Naive thymus-derived CD8-positive, alpha-beta T cell (primary cell): ENCODE data around the gene ARHGEF25. TPM values are rescaled to one million over a fixed set of nuclear protein-coding genes. Genes with fewer than 3 reads are reported as not detected.
"Not testable (repeated sequence)": the region's sequence is repeated elsewhere in the genome, so short reads cannot be mapped to it uniquely, and the experiment has no call there.

ENCODE experiments used
- ATAC-seq, 2 donors: fragments of 150-1000 bp; cut with Tn5 transposase in 1 of 2; sonication (Bioruptor Pico), chemical (Tn5 transposase) in 1 of 2; 1 replicate in 1 of 2; 2 replicates in 1 of 2; pipeline ENCODE4 v1.10.0; 2021; ENCODE audit warnings: mild to moderate bottlenecking in 2 of 2, moderate library complexity in 2 of 2
- POLR2A ChIA-PET: fragments of 350-600 bp; sonication (Branson Sonifier 250); formaldehyde crosslinking; loops from one replicate; lab custom pipeline; 2021; ENCODE audit warnings: antibody characterized with exemption; lab: Charles Lee
- DNase-seq, 10 donors: peaks; one replicate each; pipeline versions ENCODE4 v3.0.0 to v3.0.0-alpha.2; 2020 to 2022
- H3K27ac Mint-ChIP-seq, 10 donors: one replicate each; pipeline ENCODE4 v1.8.0; 2020 to 2022; ENCODE audit warnings: mild to moderate bottlenecking in 10 of 10, mixed read lengths in 10 of 10, moderate library complexity in 4 of 10, inconsistent platforms in 1 of 10
- H3K27me3 Mint-ChIP-seq, 5 donors: one replicate each; pipeline ENCODE4 v1.8.0; 2021 to 2022; ENCODE audit warnings: mixed read lengths in 5 of 5
- H3K36me3 Mint-ChIP-seq, 3 donors: one replicate each; pipeline ENCODE4 v1.8.0; 2020 to 2022; ENCODE audit warnings: mixed read lengths in 3 of 3, mild to moderate bottlenecking in 2 of 3, inconsistent platforms in 1 of 3
- H3K4me1 Mint-ChIP-seq, 4 donors: one replicate each; pipeline ENCODE4 v1.8.0; 2021 to 2022; ENCODE audit warnings: mixed read lengths in 4 of 4
- H3K4me3 Mint-ChIP-seq, 10 donors: one replicate each; pipeline ENCODE4 v1.8.0; 2020 to 2022; ENCODE audit warnings: mild to moderate bottlenecking in 10 of 10, mixed read lengths in 10 of 10, moderate library complexity in 6 of 10, inconsistent platforms in 1 of 10
- H3K9me3 Mint-ChIP-seq, 9 donors: one replicate each; pipeline ENCODE4 v1.8.0; 2020 to 2022; ENCODE audit warnings: mixed read lengths in 9 of 9, mild to moderate bottlenecking in 3 of 9, inconsistent platforms in 1 of 9, moderate library complexity in 1 of 9
- polyA plus RNA-seq, 3 donors: library from polyadenylated mRNA; unstranded; fragments of 300-500 nt; fragmentation: Illumina TruSeq; gene quantifications; one replicate each; pipeline ENCODE4 v1.2.3, GENCODE V29; 2021
- total RNA-seq, 8 experiments: library from RNA in 2 of 8; stranded (reverse) in 2 of 8; gene quantifications; one replicate each; pipeline ENCODE4 v1.2.3 and lab custom pipeline; 2021 to 2026

Gene ARHGEF25
- total and polyA plus RNA-seq, 5 experiments from 2014 or later, result 0.27 to 0.55 TPM; not detected in 3

DNA sequence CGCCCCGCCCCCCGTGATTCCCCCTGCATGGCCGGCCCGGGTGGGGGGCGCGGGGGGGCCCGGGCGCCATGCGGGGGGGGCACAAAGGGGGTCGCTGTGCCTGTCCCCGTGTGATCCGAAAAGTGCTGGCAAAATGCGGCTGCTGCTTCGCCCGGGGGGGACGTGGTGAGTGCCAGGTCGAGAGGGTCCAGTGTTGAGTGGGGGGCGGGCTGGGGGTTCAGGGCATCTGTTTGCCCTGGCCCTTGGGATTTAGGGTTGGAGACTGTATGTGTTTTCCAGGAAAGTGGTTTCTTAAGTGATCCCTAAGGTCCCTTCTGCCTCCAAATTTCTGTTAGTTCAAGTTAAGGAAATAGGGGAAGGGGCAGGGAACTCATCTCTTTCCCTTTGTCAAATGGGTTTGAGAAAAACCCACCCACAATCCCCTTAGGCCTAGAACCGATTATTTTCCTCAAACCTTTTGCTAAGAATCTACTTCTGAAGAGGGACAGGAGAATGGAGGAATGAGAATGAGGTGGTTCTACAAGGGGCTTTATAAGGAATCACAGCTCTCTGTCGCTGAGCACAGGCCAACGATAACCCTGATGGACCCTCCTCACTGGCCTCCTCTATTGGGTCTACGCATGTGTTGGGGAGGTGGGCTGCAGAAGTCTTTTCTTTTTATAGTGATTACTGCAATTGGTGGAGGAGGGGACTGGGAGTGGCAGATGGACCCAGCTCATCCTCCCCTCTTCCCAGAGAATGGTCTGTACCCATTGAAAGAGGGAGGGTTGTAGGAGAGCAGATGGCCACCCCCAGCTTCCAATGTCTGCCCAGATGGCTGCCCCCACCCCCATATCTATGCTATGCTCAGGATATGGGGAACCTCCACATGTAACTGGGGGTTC is 834 bp downstream of the ARHGEF25 start:
- Mint-ChIP-seq H3K4me1 (peaks cover 4 to 25% (median 12%) of the 10 kb centered on the region in 4 donors), H3K36me3 (peaks cover 0 to 2% (median 1%) of the 10 kb centered on the region in 3 donors), H3K27ac (peak overlapping the region in 6 of 10 donors; percentile 7 to 83 (median 70)), H3K27me3 (peaks cover 2 to 43% (median 14%) of the 10 kb centered on the region in 5 donors), H3K9me3 (no peaks in the 10 kb centered on the region), H3K4me3 (peak overlapping the region; percentile 52 to 88 (median 74))
- ATAC-seq (no peak), DNase-seq (no peak)
- POLR2A ChIA-PET, result interaction anchor here (0.6 to 1.2 kb wide), 2 partner anchors 154 to 1139 kb away, joined by 3 read pairs; no protein-coding TSS in a partner anchor

DNA sequence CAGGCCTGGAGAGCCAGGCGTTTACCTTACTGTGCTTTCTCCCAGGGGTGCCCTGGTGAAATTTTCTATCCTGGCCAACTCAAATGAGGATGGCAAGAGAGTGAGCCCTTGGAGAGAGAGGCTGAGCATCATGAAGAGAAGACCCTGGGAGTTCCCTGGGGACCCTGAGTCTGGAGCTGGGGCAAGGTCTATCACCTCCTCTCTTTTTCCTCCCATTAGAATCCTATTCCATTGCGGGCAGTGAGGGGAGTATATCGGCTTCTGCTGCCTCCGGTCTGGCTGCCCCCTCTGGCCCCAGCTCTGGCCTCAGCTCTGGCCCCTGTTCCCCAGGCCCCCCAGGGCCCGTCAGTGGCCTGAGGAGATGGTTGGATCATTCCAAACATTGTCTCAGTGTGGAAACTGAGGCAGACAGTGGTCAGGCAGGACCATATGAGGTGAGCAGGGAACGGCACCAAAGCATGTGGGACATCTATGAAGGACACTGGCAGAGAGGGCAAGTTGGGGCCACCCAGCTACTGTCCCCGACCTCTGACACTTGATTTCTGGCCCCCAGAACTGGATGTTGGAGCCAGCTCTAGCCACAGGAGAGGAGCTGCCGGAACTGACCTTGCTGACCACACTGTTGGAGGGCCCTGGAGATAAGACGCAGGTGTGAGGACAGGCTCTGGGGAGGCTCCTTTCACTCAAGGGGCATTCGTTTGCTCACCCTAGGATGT is 1.6 kb downstream of the ARHGEF25 start:
- Mint-ChIP-seq H3K36me3 (peaks cover 0 to 5% (median 2%) of the 10 kb centered on the region in 3 donors), H3K9me3 (no peaks in the 10 kb centered on the region), H3K27ac (no peak overlapping the region), H3K4me1 (peaks cover 4 to 25% (median 12%) of the 10 kb centered on the region in 4 donors), H3K4me3 (peak overlapping the region in 3 of 10 donors; percentile 30 to 69 (median 52)), H3K27me3 (peaks cover 8 to 51% (median 22%) of the 10 kb centered on the region in 5 donors)
- POLR2A ChIA-PET, result no interaction called here
- ATAC-seq, result no peak
- DNase-seq, result no peak

DNA sequence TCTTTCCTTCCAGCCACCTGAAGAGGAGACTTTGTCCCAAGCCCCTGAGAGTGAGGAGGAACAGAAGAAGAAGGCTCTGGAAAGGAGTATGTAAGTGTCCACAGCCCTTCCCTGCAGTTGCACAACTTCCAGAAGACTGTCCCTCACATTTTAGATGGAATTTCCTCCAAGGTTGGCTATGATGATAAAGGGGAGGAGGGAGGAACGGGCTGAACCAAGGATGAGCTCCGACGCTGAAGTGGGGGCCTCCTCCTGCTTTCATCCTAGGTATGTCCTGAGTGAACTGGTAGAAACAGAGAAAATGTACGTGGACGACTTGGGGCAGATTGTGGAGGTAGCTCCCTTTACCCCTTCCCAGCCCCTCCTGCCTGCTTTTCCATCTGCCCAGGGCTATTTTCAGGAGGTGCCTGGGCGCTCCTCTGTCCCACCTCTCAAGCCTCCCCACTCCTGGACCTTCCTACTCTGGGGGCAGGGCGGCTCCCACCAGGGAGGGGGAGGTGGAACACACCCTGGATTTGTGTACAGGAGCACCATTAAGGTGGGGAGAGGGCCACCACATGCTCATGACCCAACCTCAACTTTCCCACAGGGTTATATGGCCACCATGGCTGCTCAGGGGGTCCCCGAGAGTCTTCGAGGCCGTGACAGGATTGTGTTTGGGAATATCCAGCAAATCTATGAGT is 2.3 kb downstream of the ARHGEF25 start:
- H3K4me3 Mint-ChIP-seq, result peak overlapping the region in 1 of 10 donors; percentile 30
- H3K27me3 Mint-ChIP-seq, result peaks cover 8 to 58% (median 28%) of the 10 kb centered on the region in 5 donors
- peaks cover 0 to 4% (median 2%) of the 10 kb centered on the region in 3 donors for H3K36me3 Mint-ChIP-seq
- ATAC-seq (no peak), DNase-seq (no peak)
- H3K27ac Mint-ChIP-seq, result no peak overlapping the region
- peaks cover 4 to 25% (median 12%) of the 10 kb centered on the region in 4 donors for H3K4me1 Mint-ChIP-seq
- H3K9me3 Mint-ChIP-seq, result no peaks in the 10 kb centered on the region
- POLR2A ChIA-PET, result interaction anchor here (1.4 kb wide), 1 partner anchor 8 kb away, joined by 5 read pairs; no protein-coding TSS in a partner anchor

DNA sequence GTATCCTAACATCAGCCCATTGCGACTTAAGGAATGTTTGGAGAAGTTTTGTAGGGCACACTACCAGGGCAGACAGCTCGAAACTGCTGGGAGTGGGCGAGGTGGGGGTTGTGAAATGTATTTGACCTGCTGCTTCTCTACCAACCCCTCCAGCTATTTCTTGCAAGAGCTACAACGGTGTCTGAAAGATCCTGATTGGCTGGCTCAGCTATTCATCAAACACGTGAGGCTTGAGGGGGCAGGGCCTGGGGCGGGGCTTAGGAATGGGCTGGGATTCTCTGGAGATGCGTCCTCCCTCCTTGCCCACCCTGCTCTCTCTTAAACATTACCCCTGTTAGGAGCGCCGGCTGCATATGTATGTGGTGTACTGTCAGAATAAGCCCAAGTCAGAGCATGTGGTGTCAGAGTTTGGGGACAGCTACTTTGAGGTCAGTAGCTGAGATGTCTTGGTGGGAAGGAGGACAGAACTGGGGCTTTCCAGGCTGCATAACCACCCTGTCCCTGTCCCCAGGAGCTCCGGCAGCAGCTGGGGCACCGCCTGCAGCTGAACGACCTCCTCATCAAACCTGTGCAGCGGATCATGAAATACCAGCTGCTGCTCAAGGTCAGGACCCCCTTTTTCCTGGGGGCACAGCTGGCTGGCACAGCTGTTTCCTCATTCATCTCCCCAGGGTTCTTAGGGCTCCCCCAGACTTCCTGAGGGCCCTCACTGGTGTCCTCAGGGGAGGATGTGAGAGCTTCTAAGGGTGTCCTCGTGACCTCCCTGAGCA is 3.1 kb downstream of the ARHGEF25 start:
- Mint-ChIP-seq H3K9me3 (no peaks in the 10 kb centered on the region), H3K27ac (no peak overlapping the region), H3K27me3 (peaks cover 13 to 66% (median 34%) of the 10 kb centered on the region in 5 donors), H3K4me1 (peaks cover 7 to 31% (median 17%) of the 10 kb centered on the region in 4 donors), H3K36me3 (peaks cover 0 to 4% (median 2%) of the 10 kb centered on the region in 3 donors), H3K4me3 (no peak overlapping the region)
- no peak for DNase-seq
- ATAC-seq, result no peak
- POLR2A ChIA-PET, result interaction anchor here (1.4 kb wide), 1 partner anchor 9 kb away, joined by 5 read pairs; no protein-coding TSS in a partner anchor

DNA sequence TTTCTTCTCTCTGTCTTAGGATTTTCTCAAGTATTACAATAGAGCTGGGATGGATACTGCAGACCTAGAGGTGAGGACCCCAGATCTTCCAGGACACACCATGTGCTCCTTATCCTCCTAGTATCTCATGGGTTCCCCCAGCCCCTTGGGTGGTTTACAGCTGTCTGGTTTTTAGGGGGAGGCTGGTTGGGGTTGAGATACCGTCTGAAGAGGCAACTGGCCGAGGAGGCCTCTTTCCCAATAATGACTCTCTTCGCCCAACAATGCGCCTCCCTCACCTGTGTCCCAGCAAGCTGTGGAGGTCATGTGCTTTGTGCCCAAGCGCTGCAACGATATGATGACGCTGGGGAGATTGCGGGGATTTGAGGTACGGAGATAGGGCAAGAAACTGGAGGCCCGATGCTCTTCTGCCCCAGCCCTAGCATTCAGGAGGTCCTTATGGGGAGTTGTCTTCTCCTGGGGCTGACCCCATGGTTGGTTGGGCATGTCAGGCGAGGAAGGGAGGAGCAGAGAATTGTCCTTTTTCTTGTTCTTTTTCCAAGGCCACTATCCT is 3.8 kb downstream of the ARHGEF25 start:
- Mint-ChIP-seq H3K4me3 (peak overlapping the region in 1 of 10 donors; percentile 67), H3K4me1 (peaks cover 7 to 33% (median 20%) of the 10 kb centered on the region in 4 donors), H3K36me3 (peaks cover 0 to 4% (median 2%) of the 10 kb centered on the region in 3 donors), H3K27ac (no peak overlapping the region), H3K9me3 (no peaks in the 10 kb centered on the region), H3K27me3 (peaks cover 13 to 73% (median 37%) of the 10 kb centered on the region in 5 donors)
- DNase-seq (no peak), ATAC-seq (no peak)
- POLR2A ChIA-PET, result interaction anchor here (1.4 kb wide), 1 partner anchor 9 kb away, joined by 5 read pairs; no protein-coding TSS in a partner anchor

DNA sequence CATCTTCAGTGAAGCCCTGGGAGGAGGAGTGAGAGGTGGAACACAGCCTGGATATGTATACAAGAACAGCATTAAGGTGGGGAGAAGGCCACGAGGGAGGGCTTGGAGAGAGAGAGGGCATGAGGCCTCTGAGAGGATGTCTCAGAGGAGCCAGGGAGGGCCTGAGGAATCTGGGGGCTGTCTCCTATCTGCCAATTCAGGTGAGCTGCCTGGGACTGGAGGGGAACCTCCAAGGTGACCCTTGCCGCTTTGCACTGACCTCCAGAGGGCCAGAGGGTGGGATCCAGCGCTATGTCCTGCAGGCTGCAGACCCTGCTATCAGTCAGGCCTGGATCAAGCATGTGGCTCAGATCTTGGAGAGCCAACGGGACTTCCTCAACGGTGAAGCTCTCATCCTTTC is 4.4 kb downstream of the ARHGEF25 start:
- H3K27me3 Mint-ChIP-seq, result peaks cover 16 to 79% (median 40%) of the 10 kb centered on the region in 5 donors
- no peak overlapping the region for H3K4me3 Mint-ChIP-seq
- DNase-seq, result no peak
- ATAC-seq, result no peak
- POLR2A ChIA-PET, result interaction anchor here (0.5 kb wide), 1 partner anchor 15 kb away, joined by 3 read pairs; no protein-coding TSS in a partner anchor
- H3K27ac Mint-ChIP-seq, result no peak overlapping the region
- H3K36me3 Mint-ChIP-seq, result peaks cover 0 to 4% (median 2%) of the 10 kb centered on the region in 3 donors
- peaks cover 5 to 35% (median 19%) of the 10 kb centered on the region in 4 donors for H3K4me1 Mint-ChIP-seq
- H3K9me3 Mint-ChIP-seq, result no peaks in the 10 kb centered on the region

DNA sequence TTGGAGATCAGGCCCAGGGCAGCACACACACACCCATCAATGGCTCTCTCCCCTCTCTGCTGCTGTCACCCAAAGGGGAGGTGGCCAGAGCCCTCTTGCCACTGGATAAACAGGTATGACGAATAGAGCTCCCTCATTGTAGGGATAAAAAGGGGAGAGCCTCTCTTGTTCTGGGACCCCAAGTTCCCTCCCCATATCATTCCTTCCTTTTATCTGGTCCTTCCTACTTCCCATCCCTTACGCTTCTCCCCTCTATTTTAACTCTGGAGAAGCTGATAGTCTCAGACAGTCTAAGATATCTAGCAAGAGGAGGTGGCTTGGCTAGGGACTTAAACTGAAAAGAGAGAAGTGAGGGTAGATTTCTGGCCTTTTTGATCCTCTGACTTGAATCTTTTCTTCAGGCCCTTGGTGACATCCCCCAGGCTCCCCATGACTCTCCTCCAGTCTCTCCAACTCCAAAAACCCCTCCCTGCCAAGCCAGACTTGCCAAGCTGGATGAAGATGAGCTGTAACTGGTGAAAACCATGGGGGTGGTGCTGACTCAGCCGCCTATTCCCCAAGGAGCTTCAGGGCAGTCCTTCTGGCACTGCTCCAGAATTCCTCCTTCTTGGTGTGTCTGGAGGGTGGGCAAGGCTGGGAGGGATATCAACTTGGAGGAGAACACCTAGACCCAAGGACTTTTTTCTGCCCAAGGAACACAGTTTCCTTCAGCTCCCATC is 5.3 kb downstream of the ARHGEF25 start:
- peaks cover 13 to 39% (median 24%) of the 10 kb centered on the region in 4 donors for H3K4me1 Mint-ChIP-seq
- H3K27ac Mint-ChIP-seq, result no peak overlapping the region
- no peak overlapping the region for H3K4me3 Mint-ChIP-seq
- H3K9me3 Mint-ChIP-seq, result no peaks in the 10 kb centered on the region
- peaks cover 0 to 4% (median 2%) of the 10 kb centered on the region in 3 donors for H3K36me3 Mint-ChIP-seq
- POLR2A ChIA-PET, result no interaction called here
- no peak for ATAC-seq
- DNase-seq, result no peak
- peaks cover 22 to 88% (median 48%) of the 10 kb centered on the region in 5 donors for H3K27me3 Mint-ChIP-seq

DNA sequence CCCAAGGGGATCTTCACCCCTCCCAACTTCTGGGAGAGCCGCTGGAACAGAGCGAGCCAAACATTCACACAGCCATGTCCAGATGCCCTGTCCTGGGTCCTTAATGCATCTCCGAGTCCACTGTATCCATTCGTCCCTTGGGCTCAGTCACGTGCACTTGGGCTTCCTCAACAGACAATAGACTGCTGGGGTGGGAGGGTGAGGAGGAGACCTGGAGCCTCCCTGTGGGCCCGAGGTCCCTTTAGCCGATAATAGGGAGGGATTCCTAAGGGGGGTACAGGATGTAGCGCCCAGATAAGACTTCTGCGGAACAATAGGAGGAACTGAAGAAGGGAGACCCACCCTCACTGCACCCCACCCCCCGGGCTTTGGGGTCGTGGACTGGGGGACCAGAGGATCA is 6.7 kb downstream of the ARHGEF25 start:
- Mint-ChIP-seq H3K9me3 (no peaks in the 10 kb centered on the region), H3K27ac (peak overlapping the region in 1 of 10 donors; percentile 66), H3K4me3 (no peak overlapping the region), H3K4me1 (peaks cover 23 to 41% (median 31%) of the 10 kb centered on the region in 4 donors), H3K27me3 (peaks cover 34 to 94% (median 56%) of the 10 kb centered on the region in 5 donors), H3K36me3 (peaks cover 0 to 5% (median 4%) of the 10 kb centered on the region in 3 donors)
- DNase-seq, result no peak
- POLR2A ChIA-PET, result no interaction called here
- no peak for ATAC-seq

DNA sequence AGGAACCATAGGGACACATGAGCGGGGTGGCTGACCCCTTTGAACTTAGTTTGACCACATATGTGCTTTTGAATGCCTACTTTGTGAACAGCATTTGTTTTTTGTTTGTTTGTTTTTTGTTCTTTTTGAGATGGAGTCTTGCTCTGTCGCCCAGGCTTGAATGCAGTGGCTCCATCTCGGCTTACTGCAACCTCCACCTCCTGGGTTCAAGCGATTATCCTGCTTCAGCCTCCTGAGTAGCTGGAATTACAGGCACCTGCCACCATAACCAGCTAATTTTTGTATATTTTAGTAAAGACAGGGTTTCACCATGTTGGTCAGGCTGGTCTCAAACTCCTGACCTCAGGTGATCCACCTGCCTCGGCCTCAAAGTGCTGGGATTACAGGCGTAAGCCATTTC is 7.2 kb downstream of the ARHGEF25 start:
- H3K27ac Mint-ChIP-seq, H3K9me3 Mint-ChIP-seq, DNase-seq, ATAC-seq, POLR2A ChIA-PET, H3K36me3 Mint-ChIP-seq, H3K4me3 Mint-ChIP-seq: not testable (repeated sequence)
- Mint-ChIP-seq H3K4me1 (peaks cover 23 to 40% (median 31%) of the 10 kb centered on the region in 4 donors), H3K27me3 (peaks cover 37 to 94% (median 61%) of the 10 kb centered on the region in 5 donors)

DNA sequence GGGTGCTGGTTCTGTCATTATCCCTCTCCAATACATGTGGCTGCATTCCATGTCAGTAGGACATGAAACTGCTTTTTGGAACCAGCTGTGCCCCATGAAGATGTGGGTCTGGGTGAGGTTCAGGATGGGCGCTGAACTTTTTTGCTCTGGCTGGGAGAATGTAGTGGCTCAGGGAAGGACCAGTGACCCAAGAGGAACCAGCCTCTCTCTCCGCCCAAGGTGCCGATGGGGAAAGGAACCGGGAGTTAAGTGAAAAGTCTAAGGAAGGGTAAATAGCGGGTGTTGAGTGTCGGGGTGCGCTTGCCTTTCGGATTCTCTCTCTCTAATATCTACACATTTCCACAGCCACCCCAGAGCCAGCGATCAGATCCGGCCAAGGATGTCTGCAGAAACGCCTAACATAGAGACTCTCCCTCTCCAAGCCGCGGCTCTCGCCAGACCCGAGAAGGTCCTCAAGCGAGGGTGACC is 7.8 kb downstream of the ARHGEF25 start:
- POLR2A ChIA-PET, result no interaction called here
- DNase-seq, result no peak
- no peak for ATAC-seq
- Mint-ChIP-seq H3K4me1 (peaks cover 23 to 39% (median 31%) of the 10 kb centered on the region in 4 donors), H3K36me3 (peaks cover 0 to 5% (median 4%) of the 10 kb centered on the region in 3 donors), H3K27me3 (peaks cover 40 to 95% (median 67%) of the 10 kb centered on the region in 5 donors), H3K4me3 (peak overlapping the region in 9 of 10 donors; percentile 22 to 75 (median 62)), H3K9me3 (no peaks in the 10 kb centered on the region), H3K27ac (no peak overlapping the region)
